GM18505 (cell line): Measurements from ENCODE around the gene E4F1.

Experiments
- ATAC-seq: cut with Tn5 transposase; IDR thresholded peaks from one replicate; pipeline ENCODE4 v1.9.1; 2021; ENCODE audit not compliant: unreplicated experiment
- POLR2A ChIP-seq: IDR thresholded peaks from 4 replicates; pipeline ENCODE4 v1.6.1; 2011; ENCODE audit warnings: borderline replicate concordance; ENCODE audit not compliant: insufficient read depth, insufficient read length; ENCODE audit errors: extremely low read depth

Gene E4F1, protein sequence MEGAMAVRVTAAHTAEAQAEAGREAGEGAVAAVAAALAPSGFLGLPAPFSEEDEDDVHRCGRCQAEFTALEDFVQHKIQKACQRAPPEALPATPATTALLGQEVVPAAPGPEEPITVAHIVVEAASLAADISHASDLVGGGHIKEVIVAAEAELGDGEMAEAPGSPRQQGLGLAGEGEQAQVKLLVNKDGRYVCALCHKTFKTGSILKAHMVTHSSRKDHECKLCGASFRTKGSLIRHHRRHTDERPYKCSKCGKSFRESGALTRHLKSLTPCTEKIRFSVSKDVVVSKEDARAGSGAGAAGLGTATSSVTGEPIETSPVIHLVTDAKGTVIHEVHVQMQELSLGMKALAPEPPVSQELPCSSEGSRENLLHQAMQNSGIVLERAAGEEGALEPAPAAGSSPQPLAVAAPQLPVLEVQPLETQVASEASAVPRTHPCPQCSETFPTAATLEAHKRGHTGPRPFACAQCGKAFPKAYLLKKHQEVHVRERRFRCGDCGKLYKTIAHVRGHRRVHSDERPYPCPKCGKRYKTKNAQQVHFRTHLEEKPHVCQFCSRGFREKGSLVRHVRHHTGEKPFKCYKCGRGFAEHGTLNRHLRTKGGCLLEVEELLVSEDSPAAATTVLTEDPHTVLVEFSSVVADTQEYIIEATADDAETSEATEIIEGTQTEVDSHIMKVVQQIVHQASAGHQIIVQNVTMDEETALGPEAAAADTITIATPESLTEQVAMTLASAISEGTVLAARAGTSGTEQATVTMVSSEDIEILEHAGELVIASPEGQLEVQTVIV

GRCh38 chr16:2223221-2223941 is at the start of gene E4F1:
Gene E4F1, plus strand, starts transcription at chr16:2223591. Its CDS starts 23 bp downstream, at chr16:2223614.
- peak; percentile 97 for TF ChIP-seq POLR2A
- peak; percentile 92 for ATAC-seq

DNA sequence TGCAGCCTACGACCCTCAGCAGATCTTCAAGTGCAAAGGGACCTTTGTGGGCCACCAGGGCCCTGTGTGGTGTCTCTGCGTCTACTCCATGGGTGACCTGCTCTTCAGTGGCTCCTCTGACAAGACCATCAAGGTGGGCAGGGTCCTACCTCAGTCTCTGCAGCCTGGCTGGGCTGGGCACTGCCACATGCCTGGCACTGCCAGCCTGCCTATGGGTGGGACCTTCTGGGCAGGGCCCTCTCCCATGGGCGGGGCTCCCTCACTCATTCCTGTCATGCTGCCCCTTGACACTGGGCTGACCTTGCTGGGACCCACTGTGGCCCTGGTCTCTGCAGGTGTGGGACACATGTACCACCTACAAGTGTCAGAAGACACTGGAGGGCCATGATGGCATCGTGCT is 49.5 kb upstream of the E4F1 start:
- no peak for TF ChIP-seq POLR2A
- no peak for ATAC-seq

DNA sequence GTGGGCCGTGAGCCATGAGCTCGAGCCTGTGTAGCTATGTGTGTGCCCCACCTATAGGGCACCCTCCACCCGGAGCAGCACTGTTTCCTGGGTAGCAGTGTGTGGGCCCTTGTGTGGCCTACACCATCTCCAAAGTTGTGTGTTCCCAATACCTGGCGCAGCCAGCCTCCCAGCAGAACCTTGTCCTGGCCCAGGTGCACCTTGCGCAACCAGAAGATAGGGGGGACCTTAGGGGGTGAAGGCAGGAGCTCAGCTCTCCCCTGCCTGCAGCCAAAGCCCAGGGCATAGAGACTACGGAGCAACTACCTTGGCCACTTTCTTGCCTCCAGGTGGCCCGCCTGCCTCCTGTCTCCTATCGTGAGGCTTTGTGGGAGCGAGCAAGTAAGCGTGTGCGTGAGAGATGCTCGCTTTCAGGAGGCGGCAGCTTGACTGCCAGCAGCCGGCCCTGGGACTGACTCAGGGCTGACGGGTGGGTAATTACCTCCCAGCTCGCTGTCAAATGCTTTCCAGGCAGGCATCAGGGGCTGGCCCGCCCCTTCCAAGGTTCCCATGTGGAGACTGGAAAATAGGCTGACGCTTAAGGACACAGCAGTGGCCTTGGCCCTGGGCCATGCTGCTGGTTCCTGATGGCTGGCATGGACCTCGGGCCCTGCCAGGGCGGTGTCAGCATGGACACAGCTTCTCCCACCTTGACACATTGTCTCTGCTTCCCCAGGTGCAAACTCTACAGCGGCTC is 48.8 kb upstream of the E4F1 start:
- ATAC-seq: no peak
- TF ChIP-seq POLR2A: no peak

- no peak for ATAC-seq
- no peak for TF ChIP-seq POLR2A
Measured at GRCh38 chr16:2175454-2175853, 47.9 kb upstream of the E4F1 start.

DNA sequence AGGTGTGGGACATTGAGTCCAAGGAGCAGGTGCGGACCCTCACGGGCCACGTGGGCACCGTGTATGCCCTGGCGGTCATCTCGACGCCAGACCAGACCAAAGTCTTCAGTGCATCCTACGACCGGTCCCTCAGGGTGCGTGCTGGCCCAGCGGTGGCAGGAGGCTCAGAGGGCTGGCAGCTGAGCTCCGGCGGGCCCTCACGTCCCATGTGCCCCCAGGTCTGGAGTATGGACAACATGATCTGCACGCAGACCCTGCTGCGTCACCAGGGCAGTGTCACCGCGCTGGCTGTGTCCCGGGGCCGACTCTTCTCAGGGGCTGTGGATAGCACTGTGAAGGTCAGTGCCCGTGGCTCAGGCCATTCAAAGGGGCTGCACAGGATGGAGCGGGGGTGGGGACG is 47.3 kb upstream of the E4F1 start:
- TF ChIP-seq POLR2A: no peak
- ATAC-seq: no peak

DNA sequence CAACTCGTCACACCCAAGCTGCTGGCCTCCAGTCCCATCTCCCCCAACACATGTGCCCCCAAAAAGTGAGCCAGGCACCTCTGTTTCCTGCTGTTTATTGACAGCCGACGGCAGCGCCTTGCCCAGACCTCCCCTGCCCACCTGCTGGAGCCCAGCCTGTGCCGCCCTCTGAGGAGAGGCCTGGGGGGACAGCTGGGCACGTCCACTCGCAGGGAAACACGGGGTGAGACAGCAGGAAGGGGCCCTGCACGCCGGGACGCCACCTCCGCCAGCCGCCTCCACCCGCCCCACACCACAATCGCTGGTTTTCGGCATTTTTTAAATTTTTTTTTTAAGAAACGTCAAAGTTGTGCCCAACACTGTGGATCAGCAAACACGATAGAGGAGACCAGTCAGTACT is 46.3 kb upstream of the E4F1 start:
- ATAC-seq: no peak
- no peak for TF ChIP-seq POLR2A

DNA sequence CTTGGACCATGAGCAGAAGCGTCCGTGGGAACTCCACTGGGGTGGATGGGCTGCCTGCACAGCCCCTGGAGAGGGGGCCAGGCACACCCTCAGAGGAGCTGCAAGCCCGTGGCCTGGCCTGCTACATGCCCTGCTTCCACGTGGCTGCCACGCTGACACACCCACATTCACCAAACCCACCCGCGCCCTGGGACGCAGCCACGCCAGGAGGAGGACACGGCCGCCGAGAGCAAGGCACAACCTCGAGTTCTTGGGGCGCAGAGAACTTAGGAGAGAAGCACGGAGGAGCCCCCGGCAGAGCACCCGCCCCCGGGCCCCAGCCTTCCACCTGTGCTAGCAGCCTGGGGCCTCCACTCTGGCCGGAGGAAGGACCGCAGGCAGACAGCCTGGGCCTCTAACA is 45.8 kb upstream of the E4F1 start:
- TF ChIP-seq POLR2A: no peak
- ATAC-seq: no peak

- no peak for TF ChIP-seq POLR2A
- no peak for ATAC-seq
Measured at GRCh38 chr16:2178321-2179106, 44.9 kb upstream of the E4F1 start.

DNA sequence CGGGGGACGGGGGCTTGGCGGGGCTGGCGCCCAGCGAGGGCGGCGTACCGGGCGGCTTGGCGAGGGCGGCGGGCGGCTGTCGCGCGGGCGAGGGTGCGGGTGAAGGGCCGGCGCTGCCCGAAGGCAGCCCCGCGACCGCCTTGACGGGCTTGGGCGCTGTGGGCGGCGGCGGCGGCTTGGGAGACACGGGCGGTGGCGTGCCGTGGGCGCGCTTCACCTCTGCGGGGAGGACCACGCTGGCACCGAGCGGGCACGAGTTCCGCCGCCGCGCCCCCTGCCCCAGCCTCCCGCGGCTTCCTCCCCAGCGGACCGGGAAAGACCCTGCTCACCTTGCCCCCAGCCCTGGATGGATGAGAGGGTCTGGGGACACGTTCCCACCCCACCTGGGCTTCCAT is 44.3 kb upstream of the E4F1 start:
- no peak for ATAC-seq
- no peak for TF ChIP-seq POLR2A

DNA sequence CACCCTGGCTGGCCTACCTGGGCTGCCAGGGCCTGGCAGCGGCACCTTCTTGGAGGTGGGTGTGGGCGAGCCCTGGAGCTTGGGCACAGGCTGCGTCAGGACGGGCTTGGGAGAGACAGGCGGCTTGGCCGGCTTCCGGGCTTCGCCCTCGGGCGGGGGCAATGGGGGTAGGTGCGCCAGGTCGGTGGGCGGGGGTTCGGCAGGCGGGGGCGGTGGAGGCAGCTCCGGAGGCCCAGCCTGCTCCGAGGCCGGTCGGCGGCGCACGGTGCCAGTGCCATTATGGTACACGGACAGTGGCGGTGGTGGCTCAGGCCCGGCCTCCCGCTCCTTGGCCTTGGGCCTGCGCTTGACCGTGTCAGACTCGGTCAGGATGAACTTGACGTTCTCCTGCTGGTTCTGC is 43.8 kb upstream of the E4F1 start:
- no peak for TF ChIP-seq POLR2A
- no peak for ATAC-seq

DNA sequence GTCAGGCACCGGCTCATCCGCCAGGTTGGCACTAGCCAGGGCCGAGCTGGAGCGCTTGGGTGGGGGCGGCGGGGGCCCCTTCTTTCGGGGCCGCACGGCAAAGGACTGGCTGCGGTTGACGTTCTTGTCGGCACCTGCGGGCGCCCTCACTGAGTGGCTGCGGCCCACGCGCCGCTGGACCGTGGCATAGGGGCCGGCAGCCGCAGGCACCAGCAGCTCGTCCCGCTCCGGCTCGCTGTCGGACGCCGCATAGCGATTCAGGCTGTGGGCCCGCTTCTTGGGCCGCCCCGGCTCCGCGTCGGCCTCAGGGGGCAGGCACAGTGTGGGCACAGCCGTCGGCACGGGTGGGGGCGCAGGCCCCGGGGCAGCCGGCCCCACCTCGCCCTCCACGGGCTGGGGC is 42.9 kb upstream of the E4F1 start:
- no peak for ATAC-seq
- TF ChIP-seq POLR2A: no peak
